Mucosa of gallbladder (tissue), 1 donor: ENCODE results near the gene BCL2L2. TPM values are rescaled to one million over a fixed set of nuclear protein-coding genes. Genes with fewer than 3 reads are reported as not detected.
"Not testable (repeated sequence)": the region's sequence is repeated elsewhere in the genome, so short reads cannot be mapped to it uniquely, and the experiment has no call there.

Source experiments
- DNase-seq: peaks from one replicate; pipeline ENCODE4 v3.0.0-alpha.2; 2020; ENCODE audit warnings: low spot score
- total RNA-seq: library from RNA; stranded (reverse); gene quantifications from one replicate; pipeline ENCODE4 v1.2.1, GENCODE V29; 2021
- donor health status: DM: no; HTN: no; CAD: no.

Gene BCL2L2
- total RNA-seq, 1 donor from 2014 or later, result 54.2 TPM

- no peak for DNase-seq
Observed at GRCh38 chr14:23324455-23324846, 17.8 kb downstream of the BCL2L2 start.

GRCh38 chr14:23324993-23325392 is 18.4 kb downstream of the BCL2L2 start:
- no peak for DNase-seq

GRCh38 chr14:23325746-23326145 is 19.1 kb downstream of the BCL2L2 start:
- not testable (repeated sequence) for DNase-seq

GRCh38 chr14:23326491-23327332 is 20.1 kb downstream of the BCL2L2 start:
- DNase-seq, result no peak

GRCh38 chr14:23327947-23328744 is 21.5 kb downstream of the BCL2L2 start:
- DNase-seq, result peak; percentile 79

GRCh38 chr14:23335623-23336022 is 29.0 kb downstream of the BCL2L2 start:
- DNase-seq, result no peak

- no peak for DNase-seq
Observed at GRCh38 chr14:23339506-23340268, 33.1 kb downstream of the BCL2L2 start.

- DNase-seq, result no peak
Observed at GRCh38 chr14:23344481-23344880, 37.8 kb downstream of the BCL2L2 start.

GRCh38 chr14:23345987-23346692 is 39.5 kb downstream of the BCL2L2 start:
- no peak for DNase-seq

GRCh38 chr14:23346693-23347405 is 40.2 kb downstream of the BCL2L2 start:
- no peak for DNase-seq

- no peak for DNase-seq
Observed at GRCh38 chr14:23347406-23348296, 41.0 kb downstream of the BCL2L2 start.

GRCh38 chr14:23348297-23348655 is 41.6 kb downstream of the BCL2L2 start:
- no peak for DNase-seq

GRCh38 chr14:23349156-23349845 is 42.7 kb downstream of the BCL2L2 start:
- DNase-seq, result no peak

GRCh38 chr14:23351681-23352505 is 45.3 kb downstream of the BCL2L2 start:
- no peak for DNase-seq

GRCh38 chr14:23352506-23353432 is 46.1 kb downstream of the BCL2L2 start, which contains the start of gene SLC22A17:
SLC22A17 (minus strand) TSS chr14:23352887.
- DNase-seq, result peak; percentile 77

- no peak for DNase-seq
Observed at GRCh38 chr14:23353433-23353780, 46.8 kb downstream of the BCL2L2 start.

- no peak for DNase-seq
Observed at GRCh38 chr14:23354990-23355389, 48.4 kb downstream of the BCL2L2 start.
